HG02852 (cell line): Measurements from ENCODE around the gene PARP8.

Source experiments
- ATAC-seq: cut with Tn5 transposase; IDR thresholded peaks from one replicate; pipeline ENCODE4 v1.9.1; 2021; ENCODE audit warnings: mild to moderate bottlenecking, moderate library complexity; ENCODE audit not compliant: unreplicated experiment

The PARP8 gene

DNA sequence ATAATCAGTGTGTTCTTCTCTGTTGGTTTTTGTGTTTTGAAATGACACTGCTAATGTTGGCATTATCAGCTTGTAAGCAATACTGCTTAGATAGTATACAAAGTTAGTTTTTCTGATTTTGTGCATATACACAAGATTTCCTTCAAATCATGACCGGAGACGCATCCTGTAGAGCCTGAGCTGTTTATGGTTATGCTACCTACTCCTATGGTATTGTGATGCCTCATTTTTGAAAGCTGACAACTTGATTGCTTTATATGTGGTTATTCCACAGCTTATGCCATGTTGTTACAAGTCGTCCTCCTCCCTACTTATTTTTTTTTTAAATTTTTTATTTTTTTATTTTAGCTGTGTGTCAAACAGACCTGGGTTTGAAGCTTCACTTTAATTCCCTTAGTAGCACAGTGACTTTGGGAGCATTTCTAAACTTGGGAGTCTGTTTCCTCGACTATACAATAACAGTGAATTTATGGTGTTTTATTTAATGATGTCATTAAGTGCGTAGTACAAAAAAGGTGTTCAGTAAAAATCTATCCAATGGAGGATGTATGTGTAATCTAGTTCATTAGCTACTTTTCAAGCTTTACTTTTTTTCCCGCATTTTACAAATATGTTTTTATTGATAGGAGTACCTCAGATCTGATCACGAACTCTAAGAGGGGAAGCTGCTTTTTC, 59.5 kb downstream of the PARP8 start:
- ATAC-seq = no peak

DNA sequence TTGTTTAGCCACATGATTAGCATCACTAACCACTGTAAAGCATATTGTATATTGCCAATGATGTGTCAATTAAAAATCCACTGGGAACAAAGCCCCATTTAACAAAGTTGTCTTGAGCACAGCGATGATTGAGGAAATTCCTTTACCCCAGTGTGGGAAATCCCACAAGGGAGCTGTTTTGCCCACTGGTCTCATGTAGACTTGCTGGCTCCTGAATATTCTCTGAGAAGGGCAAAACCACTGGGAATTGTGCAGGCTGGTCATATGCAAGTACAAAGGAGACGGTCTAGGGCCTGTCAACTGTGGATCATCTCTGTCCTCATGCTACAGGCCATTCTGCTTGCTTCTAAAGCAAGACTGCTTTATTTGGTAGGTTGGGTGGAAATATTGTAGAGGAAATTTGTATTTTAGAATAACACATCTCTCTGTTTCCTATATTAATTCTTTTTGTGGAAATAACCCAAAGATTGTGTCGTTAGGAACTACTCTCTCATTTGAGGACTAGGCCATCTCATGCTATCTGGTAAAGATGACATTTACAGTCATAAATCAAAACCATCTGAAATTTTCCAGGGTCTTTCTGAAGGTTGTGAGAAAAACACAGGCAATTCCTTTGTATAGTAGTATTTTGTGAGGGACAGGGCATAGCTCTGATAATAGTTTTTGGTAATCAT, 60.2 kb downstream of the PARP8 start:
- no peak for ATAC-seq

DNA sequence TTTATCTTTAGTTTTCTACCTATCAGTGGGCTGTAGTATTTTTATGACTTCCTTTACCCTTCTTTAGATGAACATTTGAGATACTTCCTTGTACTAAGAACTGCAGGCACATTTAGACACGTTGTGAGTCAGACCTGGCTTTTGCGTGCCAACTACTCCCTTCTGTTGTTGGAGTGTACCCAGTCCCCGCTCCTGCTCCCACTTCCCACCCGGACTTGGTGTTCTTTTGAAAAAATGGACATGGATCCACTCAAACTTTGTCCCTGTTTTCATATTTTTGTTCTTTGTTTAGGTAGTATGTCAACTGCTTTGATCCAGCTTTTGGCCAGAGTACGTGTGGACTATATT, 60.7 kb downstream of the PARP8 start:
- ATAC-seq = no peak

DNA sequence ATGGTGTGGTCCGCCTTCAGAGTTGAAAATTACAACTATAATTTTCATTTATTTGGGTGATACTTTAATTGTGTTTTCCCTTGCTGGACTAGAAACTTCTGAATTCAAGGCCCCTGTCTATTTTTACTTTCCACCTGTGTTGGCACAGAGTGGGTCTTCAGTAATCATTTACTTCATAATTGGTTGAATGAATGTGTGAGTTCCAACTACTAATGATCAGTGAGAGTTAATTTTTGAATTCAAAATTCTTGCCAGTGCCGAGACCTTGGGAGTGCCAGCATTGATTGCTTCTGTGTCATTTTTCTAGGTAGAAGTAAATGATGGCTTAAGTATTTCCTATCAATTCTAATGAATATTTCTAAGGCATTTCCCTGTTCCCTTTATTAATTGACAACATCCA, 61.4 kb downstream of the PARP8 start:
- no peak for ATAC-seq

DNA sequence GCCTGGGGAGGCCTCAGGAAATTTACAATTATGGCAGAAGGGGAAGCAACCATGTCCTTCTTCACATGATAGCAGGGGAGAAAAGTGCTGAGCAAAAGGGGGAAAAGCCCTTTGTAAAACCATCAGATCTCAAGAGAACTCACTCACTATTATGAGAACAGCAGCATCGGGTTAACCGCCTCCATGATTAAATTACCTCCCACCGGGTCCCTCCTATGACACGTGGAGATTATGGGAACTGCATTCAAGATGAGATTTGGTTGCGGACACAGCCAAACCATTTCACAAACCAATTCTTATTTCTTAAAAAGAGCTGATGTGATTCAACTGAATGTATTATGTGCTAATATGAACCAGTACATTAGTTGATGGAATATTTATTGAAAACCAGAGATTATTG, 63.9 kb downstream of the PARP8 start:
- no peak for ATAC-seq

DNA sequence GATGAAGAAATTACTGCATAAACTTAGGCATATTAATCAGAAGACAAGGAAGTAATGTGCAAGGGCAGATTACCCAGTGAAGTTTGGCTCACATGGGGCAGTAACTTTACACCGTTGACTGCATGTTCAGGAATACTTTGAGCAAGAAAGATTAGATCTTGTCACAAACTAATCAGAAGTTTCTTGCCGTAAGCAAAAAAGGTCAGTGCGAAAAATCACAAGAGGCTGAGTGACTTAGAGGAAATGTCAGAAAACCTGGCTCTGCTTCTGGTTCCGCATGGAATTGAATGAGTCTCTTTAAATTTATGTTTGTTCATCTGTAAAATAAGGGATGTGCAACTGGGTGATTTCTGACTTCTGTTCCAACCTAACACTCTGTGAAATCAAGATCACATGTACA, 64.4 kb downstream of the PARP8 start:
- no peak for ATAC-seq

DNA sequence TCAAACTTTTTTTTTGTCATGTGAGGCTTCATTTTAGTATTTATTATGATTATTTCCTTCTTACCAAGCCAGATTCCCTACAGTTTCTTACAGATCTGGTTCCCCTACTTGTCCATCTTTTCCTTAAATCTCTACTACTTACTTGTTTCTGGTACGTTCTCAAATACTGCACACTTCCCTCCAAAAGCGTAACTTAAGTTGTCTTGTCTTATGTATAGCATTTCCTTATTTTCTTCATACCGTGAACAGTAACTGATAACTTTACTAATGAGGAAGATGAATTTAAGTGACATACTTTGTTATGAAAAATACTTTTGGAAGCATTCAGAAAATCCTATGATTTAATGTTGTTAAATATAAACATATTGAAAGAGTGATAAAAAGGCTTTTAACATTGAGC, 67.3 kb downstream of the PARP8 start:
- no peak for ATAC-seq

DNA sequence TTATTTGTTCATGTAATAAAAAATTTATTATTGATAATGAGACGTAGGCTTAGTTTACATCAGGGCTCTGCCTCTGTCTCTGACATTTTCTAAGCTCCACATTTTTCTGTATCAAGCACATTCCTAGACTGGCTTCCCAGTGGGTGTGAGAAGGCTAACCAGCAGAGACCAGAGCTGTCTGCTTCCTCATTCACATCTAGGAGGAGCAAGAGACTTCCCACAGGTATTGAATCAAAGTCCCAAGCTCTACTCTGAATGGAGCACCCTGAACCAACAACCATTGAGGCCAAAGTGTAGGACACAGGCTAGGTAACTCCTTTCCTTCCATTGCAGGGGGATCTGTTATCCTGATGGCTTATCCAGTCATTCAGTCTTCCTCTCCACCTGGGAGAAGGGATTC, 72.4 kb downstream of the PARP8 start:
- no peak for ATAC-seq

DNA sequence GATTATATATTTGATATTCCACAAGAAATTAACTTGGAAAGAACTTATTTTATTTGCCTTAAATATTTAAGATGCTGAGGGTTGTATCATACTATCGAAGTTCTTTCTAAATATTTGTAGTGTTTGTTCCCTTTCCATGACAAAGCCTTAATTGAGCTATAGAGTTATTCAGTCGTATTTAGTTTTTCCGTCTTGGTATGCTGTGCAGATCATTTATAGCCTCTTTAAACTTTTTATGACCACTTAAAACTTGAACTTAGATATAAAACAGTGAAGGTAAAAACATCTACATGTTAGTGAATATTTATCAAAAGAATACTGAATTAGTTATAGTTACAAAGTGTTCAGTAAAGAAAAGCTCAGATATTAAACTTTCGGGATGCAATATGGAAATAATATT, 74.4 kb downstream of the PARP8 start:
- no peak for ATAC-seq

DNA sequence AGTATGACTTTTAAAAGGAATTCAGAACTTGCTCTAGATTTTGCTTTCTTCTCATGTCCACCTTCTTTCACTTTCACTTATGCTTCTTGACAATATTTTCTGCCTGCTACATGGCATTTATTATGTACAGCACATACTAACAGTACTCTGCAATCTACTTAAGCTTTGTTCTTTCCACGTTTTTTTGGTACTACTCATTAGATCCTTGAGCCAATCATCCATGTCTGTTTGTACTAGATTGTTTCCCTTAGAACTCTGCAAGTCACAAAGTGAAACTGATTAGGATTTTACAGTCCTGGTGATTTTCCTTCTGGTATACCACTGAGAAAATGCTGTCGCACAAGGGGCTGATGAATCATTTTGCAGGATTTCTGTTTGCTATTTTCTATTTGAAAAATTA, 78.3 kb downstream of the PARP8 start:
- peak; percentile 76 for ATAC-seq

DNA sequence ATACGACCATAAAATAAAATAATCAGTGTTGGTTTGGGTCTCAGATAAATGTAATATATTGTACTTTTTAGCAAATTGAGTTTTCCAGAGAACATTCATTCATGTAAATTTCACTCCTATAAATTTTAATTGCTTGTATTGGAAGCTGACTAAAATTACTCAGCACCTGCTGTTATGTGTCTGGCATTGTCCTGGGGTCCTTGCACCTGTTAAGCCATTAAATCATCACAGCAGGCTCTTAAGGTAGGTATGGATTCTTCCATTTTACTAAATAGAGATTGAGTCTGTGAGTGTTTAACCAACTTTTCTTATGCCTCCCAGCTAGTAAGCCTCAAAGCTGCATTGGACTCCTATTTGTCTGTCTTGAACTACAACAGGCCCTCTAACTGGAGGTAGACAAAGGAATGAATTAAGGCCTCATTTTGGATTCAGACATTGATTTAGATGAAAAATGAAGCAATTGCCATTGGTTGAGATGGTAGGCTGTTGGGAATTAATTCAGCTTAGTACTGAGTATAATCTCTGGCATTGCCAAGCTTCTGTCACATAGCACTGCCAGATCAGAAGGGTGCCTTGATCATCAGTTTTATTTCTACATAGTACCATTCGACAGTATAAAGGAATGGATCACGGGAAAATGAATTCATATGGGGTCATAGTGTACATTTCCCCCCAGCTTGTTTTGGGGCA, 78.9 kb downstream of the PARP8 start:
- no peak for ATAC-seq

DNA sequence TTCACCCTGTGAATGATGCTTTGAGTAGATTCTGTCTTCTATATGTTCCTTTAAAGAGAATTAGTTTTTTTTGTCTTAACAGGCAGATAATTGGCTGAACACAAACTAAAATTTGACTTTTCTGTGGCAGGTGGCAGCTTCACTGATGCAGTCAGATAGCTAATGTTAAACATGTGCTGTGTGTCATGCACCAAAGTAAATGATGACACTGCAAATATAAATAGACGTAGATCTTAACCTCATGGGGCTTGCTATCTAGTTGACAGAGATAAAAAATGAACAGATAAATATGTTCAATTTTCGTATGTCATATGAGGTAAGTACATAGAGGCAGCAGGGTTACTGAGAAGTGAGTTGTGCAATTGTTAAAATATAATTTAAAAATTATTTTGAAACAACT, 82.7 kb downstream of the PARP8 start:
- no peak for ATAC-seq

DNA sequence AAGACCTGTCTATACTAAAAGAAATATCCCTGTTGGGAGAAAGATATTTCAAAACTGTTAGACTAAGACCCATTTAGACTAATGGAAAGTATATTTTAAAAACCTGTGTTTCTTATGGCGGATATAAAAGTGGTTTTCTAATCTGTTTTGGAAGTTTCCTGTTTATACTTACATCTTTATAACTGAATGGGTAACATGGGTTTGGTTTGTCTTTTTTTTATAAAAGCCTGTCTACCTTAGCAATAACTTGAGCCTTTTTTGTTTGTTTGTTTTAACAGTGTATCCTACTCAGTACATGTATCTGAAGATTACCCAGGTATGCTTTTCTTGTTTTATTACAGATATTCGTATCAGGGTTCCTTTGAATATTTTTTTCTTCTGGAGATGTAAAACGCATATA, 83.4 kb downstream of the PARP8 start:
- no peak for ATAC-seq

DNA sequence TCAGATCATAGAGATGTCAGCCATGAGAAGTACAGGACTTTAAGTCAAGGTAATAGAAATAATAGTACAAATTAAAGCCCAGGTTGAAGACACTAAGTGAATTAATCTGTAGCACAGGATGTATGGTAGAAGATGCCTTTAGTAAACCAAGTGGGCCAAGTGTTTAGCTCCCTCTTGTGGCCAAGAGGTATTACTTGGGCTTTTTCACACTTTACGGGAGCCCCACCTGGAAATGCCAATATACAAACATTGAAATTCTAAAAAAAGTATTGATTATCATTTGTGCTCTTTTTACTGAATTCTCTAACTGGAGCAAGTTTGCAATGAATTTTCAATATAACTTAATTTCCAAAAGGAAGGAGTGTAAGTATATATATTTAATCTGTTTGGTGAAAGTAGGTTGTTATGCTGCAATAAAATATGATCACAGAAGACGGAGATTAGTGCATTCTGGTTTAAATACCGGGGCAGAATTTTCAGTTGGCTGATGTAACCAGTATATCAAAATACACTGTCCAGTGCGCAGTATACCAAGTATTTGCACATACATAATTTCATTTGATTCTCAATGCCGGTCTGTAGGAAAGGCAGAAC, 84.7 kb downstream of the PARP8 start:
- peak; percentile 93 for ATAC-seq

DNA sequence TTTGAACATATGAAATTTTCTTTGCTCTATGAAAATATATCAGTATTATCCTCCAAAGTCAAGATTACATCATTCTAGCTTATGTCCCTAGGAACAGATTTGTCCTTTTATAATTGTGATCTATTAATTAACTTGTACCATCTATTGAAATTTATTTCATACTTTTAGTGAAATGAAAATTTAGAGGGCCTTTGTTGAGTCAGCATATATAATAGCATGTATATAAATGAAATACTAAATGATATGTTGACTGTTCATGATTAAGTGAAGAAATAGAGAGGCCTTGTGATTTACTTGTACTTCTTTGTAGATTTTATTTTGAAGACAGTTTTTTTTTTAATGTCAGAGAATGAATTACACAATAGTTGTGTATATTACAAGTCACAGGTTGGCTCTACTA, 86.4 kb downstream of the PARP8 start:
- no peak for ATAC-seq

DNA sequence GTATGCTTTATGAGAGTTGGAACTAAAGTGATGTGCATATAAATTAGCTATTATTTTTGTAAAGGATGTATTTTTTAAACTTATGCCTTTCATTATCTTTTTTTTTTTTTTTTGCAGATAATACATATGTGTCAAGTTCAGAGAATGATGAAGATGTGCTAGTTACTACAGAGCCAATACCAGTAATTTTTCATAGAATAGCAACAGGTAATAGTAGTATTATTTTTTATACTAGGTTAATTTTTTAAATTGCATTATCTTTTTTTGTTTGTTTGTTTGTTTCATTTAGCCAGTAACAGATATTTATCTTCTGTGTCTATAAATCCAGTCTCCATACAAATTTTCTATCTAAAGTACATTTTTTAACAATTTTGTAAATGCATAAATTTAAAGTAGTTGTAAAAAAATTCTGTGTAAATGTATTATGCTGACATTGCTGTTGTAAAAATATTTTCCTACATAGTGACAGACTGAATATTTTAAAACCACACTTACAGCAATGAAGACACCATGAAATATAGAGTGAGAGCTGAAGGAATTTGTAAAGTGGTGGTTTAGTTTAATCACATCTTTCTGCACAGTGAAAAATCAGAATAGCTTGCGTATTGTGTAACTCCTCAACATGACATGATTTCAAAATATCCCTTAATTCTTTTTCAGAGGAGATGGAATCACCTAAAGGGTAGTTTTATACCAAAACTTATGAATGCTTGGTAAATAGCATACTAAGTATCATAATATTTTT, 93.3 kb downstream of the PARP8 start:
- ATAC-seq = no peak

DNA sequence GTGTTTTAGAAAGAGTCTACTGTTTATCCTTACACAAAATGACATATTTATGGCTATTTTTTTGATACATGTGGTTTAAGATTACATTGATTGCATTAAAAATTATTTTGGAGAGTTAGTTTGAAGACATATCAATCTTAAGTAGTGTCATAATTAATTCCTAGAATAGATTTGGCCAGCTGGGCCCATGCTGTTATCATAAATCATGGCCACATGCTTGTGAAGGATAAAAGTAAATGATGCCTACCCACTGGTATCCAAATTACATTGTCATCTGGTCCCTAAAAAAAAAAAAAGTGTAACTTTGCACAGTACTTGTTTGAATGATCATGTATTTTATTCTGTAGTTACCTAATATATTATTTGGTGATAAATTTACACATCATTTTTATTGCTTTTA, 96.9 kb downstream of the PARP8 start:
- no peak for ATAC-seq

DNA sequence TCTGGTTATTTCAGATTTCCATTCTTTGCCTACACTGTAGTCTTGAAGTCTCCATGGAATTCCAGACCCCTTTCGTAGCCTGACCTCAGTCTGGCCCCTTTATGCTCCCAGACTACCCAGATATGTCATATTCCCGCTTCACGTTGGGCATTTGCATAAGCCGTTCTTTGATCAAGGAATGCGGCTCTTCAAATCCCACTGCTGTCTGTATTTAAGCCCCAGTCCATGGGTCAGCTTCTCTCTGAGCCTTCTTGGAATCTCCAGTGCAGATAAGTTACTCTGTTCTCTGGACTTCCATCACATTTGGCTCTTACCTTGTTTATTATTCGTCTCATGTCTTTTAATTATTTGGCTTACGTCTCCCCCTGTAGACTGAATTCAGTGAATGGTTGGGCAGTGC, 97.4 kb downstream of the PARP8 start:
- ATAC-seq = no peak

DNA sequence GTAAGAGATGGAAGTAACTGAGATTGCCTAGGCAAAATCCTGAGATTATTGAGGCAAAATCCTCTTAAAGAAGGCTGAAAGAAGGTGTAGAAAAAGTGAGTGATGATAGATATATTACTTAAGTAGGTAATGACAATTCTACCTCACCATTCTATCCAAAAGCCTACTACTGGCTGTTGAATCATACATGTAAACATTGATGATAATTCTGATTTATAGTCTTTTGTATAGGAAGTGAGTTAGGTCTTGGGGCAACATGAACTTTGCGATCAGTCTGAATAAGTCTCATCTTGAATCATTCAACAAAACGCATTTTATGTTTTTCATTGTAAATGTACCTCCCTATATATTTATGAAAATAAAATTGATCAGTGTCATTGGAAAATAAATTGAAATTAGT, 99.6 kb downstream of the PARP8 start:
- ATAC-seq = no peak

DNA sequence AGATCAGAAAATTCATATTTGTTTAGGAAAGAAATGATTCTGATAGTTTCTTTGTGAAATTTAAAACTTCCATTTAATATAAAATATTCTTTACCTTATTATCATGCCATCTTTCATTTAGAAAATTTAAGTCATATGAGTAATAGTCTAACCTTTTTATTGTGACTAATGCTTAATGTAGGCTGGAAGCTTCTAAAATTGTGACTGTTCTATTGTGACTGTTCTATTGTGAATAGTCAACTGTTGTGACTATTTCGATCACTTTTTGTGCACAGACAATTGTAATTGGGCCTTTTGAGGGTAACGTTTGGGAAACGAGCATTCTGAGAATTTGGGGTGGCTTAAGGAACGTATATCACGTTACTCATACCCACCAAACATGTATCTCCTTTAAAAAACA, 100.0 kb downstream of the PARP8 start:
- no peak for ATAC-seq

DNA sequence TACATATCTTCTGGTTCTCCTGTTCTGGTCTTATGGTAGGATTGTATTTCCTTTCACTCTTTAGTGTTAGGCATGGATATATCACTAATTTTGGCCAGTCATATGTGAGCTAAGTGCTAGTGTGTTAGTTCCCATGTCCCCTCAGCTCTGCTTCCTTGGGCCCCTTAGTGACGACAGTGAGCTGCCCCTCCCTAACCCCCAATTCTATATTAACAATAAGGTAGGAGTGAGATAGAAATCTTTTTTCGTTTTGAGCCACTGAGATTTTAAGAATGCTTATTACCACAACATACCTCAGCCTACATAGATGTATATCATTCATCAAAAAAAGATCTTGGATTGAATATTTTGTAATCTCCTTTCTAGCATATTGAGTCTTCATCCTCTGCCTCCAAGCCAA, 100.5 kb downstream of the PARP8 start:
- no peak for ATAC-seq
